Uterus (tissue), 4 donors: Measurements from ENCODE around the gene ILK. TPM values are rescaled to one million over a fixed set of nuclear protein-coding genes. Genes with fewer than 3 reads are reported as not detected.

Experiments
- DNase-seq, 2 donors: peaks; one replicate each; pipeline ENCODE4 v3.0.0-alpha.2; 2019 to 2020
- H3K27ac ChIP-seq, 2 donors: fragments of 200-600 bp; sonication (generic); 1 replicate in 1 of 2; 2 replicates in 1 of 2; pipeline ENCODE4 v1.5.1; 2016 to 2018
- H3K27me3 ChIP-seq, 2 donors: fragments of 200-600 bp; sonication (generic); one replicate each; pipeline ENCODE4 v1.5.1; 2018 to 2019; ENCODE audit warnings: control low read depth in 1 of 2
- H3K36me3 ChIP-seq, 2 donors: fragments of 200-600 bp; sonication (generic); one replicate each; pipeline ENCODE4 v1.5.1; 2019; ENCODE audit warnings: control low read depth in 1 of 2
- H3K4me1 ChIP-seq, 2 donors: fragments of 200-600 bp; sonication (generic); one replicate each; pipeline ENCODE4 v1.5.1; 2018 to 2019; ENCODE audit warnings: control low read depth in 1 of 2
- H3K4me3 ChIP-seq, 2 donors: fragments of 200-600 bp; sonication (generic); 1 replicate in 1 of 2; 2 replicates in 1 of 2; pipeline ENCODE4 v1.5.1; 2018 to 2019; ENCODE audit warnings: mild to moderate bottlenecking in 1 of 2
- H3K9me3 ChIP-seq, 2 donors: fragments of 200-600 bp; sonication (generic); one replicate each; pipeline ENCODE4 v1.5.1; 2019; ENCODE audit warnings: control low read depth in 1 of 2
- CTCF ChIP-seq, 4 experiments: fragments of 200-600 bp in 2 of 4; fragments of 450-650 bp in 2 of 4; sonication (generic) in 2 of 4; IDR thresholded peaks; one replicate each; pipeline ENCODE4 v1.5.1; 2016 to 2019; ENCODE audit warnings: antibody characterized with exemption in 4 of 4, mild to moderate bottlenecking in 2 of 4, moderate library complexity in 1 of 4
- POLR2A ChIP-seq, 2 donors: fragments of 450-650 bp; IDR thresholded peaks; one replicate each; pipeline ENCODE4 v1.6.1; 2016; ENCODE audit warnings: antibody characterized with exemption in 2 of 2, mild to moderate bottlenecking in 1 of 2, moderate library complexity in 1 of 2
- intact Hi-C: fragments of 100-400 bp; cut with DNase I; formaldehyde crosslinking; loops from one replicate; pipeline ENCODE4 v1.15.1; 2023; ENCODE audit warnings: low total_unique reads
- total RNA-seq, 4 donors: library from RNA; depleted of rRNA in 3 of 4; stranded (reverse); fragments of >200 nt in 3 of 4; gene quantifications; one replicate each; pipeline versions ENCODE4 v1.1.0 to v1.2.4, GENCODE V29; 2014 to 2023
- donor health status: DM: yes; HTN: yes; CAD: no.

ILK gene
- total RNA-seq, 4 donors from 2014 or later = 205 to 336 (median 279) TPM

- no peaks in the 10 kb centered on the region for H3K36me3 ChIP-seq
- peak in 1 of 2 donors; percentile 6 for DNase-seq
- H3K4me3 ChIP-seq = no peak overlapping the region
- intact Hi-C loops = no loop called here
- TF ChIP-seq POLR2A (IDR thresholded peaks at IDR 0.05) = no peak
- no peak for TF ChIP-seq CTCF (IDR thresholded peaks at IDR 0.05)
- H3K27me3 ChIP-seq = no peaks in the 10 kb centered on the region
- H3K27ac ChIP-seq = no peak overlapping the region
- no peaks in the 10 kb centered on the region for H3K9me3 ChIP-seq
- no peaks in the 10 kb centered on the region for H3K4me1 ChIP-seq
Observed at GRCh38 chr11:6594142-6594768, 9.3 kb upstream of the ILK start.

GRCh38 chr11:6596239-6596877, 7.2 kb upstream of the ILK start:
- DNase-seq = no peak
- Histone ChIP-seq H3K27me3 (no peaks in the 10 kb centered on the region), H3K9me3 (no peaks in the 10 kb centered on the region), H3K27ac (peak overlapping the region; percentile 10 to 22), H3K4me1 (no peaks in the 10 kb centered on the region), H3K36me3 (no peaks in the 10 kb centered on the region), H3K4me3 (no peak overlapping the region)
- intact Hi-C loops = no loop called here
- TF ChIP-seq POLR2A (IDR thresholded peaks at IDR 0.05) (no peak), CTCF (IDR thresholded peaks at IDR 0.05) (no peak)

- Histone ChIP-seq H3K4me3 (no peak overlapping the region), H3K4me1 (peaks cover 0 to 11% of the 10 kb centered on the region in 2 donors), H3K27ac (no peak overlapping the region), H3K36me3 (no peaks in the 10 kb centered on the region), H3K9me3 (no peaks in the 10 kb centered on the region), H3K27me3 (no peaks in the 10 kb centered on the region)
- TF ChIP-seq POLR2A (IDR thresholded peaks at IDR 0.05) = no peak
- no peak for TF ChIP-seq CTCF (IDR thresholded peaks at IDR 0.05)
- peak in 1 of 2 donors; percentile 3 for DNase-seq
- intact Hi-C loops = no loop called here
Observed at GRCh38 chr11:6598555-6598954, 5.0 kb upstream of the ILK start.

- peak in 1 of 2 donors; percentile 7 for DNase-seq
Observed at GRCh38 chr11:6599449-6599848, 4.1 kb upstream of the ILK start.

GRCh38 chr11:6599881-6600390, 3.6 kb upstream of the ILK start:
- intact Hi-C loops = no loop called here
- TF ChIP-seq POLR2A (IDR thresholded peaks at IDR 0.05) (no peak), CTCF (IDR thresholded peaks at IDR 0.05) (no peak)
- no peaks in the 10 kb centered on the region for H3K36me3 ChIP-seq
- peaks cover 0 to 11% of the 10 kb centered on the region in 2 donors for H3K4me1 ChIP-seq
- no peaks in the 10 kb centered on the region for H3K27me3 ChIP-seq
- H3K9me3 ChIP-seq = no peaks in the 10 kb centered on the region
- H3K27ac ChIP-seq = no peak overlapping the region
- DNase-seq = peak in 1 of 2 donors; percentile 16
- H3K4me3 ChIP-seq = no peak overlapping the region

More at GRCh38 chr11:6599449-6599848, 4.1 kb upstream of the ILK start:
- H3K4me3 ChIP-seq = no peak overlapping the region
- intact Hi-C loops = no loop called here
- no peaks in the 10 kb centered on the region for H3K27me3 ChIP-seq
- no peaks in the 10 kb centered on the region for H3K9me3 ChIP-seq
- no peak overlapping the region for H3K27ac ChIP-seq
- TF ChIP-seq POLR2A (IDR thresholded peaks at IDR 0.05) = no peak
- H3K36me3 ChIP-seq = no peaks in the 10 kb centered on the region
- H3K4me1 ChIP-seq = peaks cover 0 to 11% of the 10 kb centered on the region in 2 donors
